K562 (cell line): ENCODE results near the gene CCL24. TPM values are rescaled to one million over a fixed set of nuclear protein-coding genes. Genes with fewer than 3 reads are reported as not detected.

Experiments used
- ATAC-seq: fragments of 200-7000 bp; cut with Tn5 transposase; 3 replicates; pipeline ENCODE4 v1.9.1; 2020; ENCODE audit warnings: moderate library complexity
- BruUV-seq: library from RNA; stranded (reverse); fragments of 400-500 nt; replicated peaks from 2 replicates; lab custom pipeline; 2021; lab: Mats Ljungman, UMichigan
- CTCF ChIA-PET: fragments of 300-600 bp; formaldehyde crosslinking; extraction: SDS; loops from one replicate; lab custom pipeline; 2021; ENCODE audit warnings: low intra/inter-chr PET ratio; lab: Yijun Ruan, JAX
- POLR2A ChIA-PET: fragments of 300-600, 350-650 bp; sonication (Branson Sonifier 250); formaldehyde crosslinking; extraction: SDS; loops from one replicate; lab custom pipeline; 2021; ENCODE audit warnings: antibody characterized with exemption, inconsistent platforms; lab: Yijun Ruan, JAX
- DNase-seq, 4 experiments: peaks; one replicate each; pipeline versions ENCODE4 v3.0.0 to v3.0.0-alpha.2; 2011 to 2018; ENCODE audit warnings: low spot score in 3 of 4, mixed read lengths in 3 of 4; ENCODE audit errors: extremely low read depth in 1 of 4
- FAIRE-seq: peaks from 2 replicates; lab custom pipeline; 2011; peaks lifted over from hg19 to GRCh38; lab: Jason Lieb, UNC
- H2AFZ ChIP-seq: 2 replicates; pipeline ENCODE4 v1.6.0; 2011; ENCODE audit warnings: low read depth, low read length, control low read depth, inconsistent platforms
- H3K27ac ChIP-seq: fragments of 200-600 bp; 3 replicates; pipeline ENCODE4 v1.8.0; 2011; ENCODE audit warnings: low read depth, mild to moderate bottlenecking, control low read depth, inconsistent platforms, low read length, moderate library complexity, mixed read lengths; ENCODE audit errors: extremely low read depth
- H3K27me3 ChIP-seq, 2 experiments: fragments of 300-600 bp in 1 of 2; 2 replicates in 1 of 2; 3 replicates in 1 of 2; pipeline versions ENCODE4 v1.6.0 to v1.8.0; 2011; ENCODE audit warnings: inconsistent platforms in 2 of 2, low read length in 2 of 2, mild to moderate bottlenecking in 1 of 2, mixed read lengths in 1 of 2, moderate library complexity in 1 of 2; ENCODE audit not compliant: control insufficient read depth in 2 of 2, insufficient read depth in 2 of 2
- H3K36me3 ChIP-seq: fragments of 300-600 bp; 3 replicates; pipeline ENCODE4 v1.8.0; 2011; ENCODE audit warnings: mild to moderate bottlenecking, low read length, inconsistent platforms; ENCODE audit not compliant: control insufficient read depth, insufficient read depth
- H3K4me1 ChIP-seq, 2 experiments: fragments of 200-600 bp in 1 of 2; replicated peaks in 1 of 2; 2 replicates in 1 of 2; 3 replicates in 1 of 2; pipeline versions ENCODE4 v1.5.1 to v1.8.0; 2011; ENCODE audit warnings: inconsistent platforms in 2 of 2, low read length in 2 of 2, mild to moderate bottlenecking in 1 of 2, mixed read lengths in 1 of 2, moderate library complexity in 1 of 2; ENCODE audit not compliant: control insufficient read depth in 2 of 2, insufficient read depth in 2 of 2
- H3K4me2 ChIP-seq: 2 replicates; pipeline ENCODE4 v1.6.1; 2011; ENCODE audit warnings: low read length, control low read depth, inconsistent platforms, mixed read lengths; ENCODE audit not compliant: insufficient read depth
- H3K4me3 ChIP-seq: fragments of 200-600 bp; sonication (generic), shearing (Covaris generic); 2 replicates; pipeline ENCODE4 v1.5.1; 2016; ENCODE audit warnings: control low read depth, inconsistent platforms
- H3K79me2 ChIP-seq: fragments of 200-600 bp; 3 replicates; pipeline ENCODE4 v1.8.0; 2011; ENCODE audit warnings: low read length, inconsistent platforms; ENCODE audit not compliant: control insufficient read depth, insufficient read depth
- H3K9ac ChIP-seq, 2 experiments: 2 replicates each; pipeline versions ENCODE4 v1.6.0 to v1.6.1; 2011; ENCODE audit warnings: low read depth in 2 of 2, low read length in 2 of 2, control low read depth in 1 of 2, inconsistent platforms in 1 of 2, mild to moderate bottlenecking in 1 of 2, mixed read lengths in 1 of 2; ENCODE audit not compliant: insufficient read depth in 1 of 2
- H3K9me1 ChIP-seq: one replicate; pipeline ENCODE4 v1.6.0; 2011; ENCODE audit warnings: inconsistent platforms, mild to moderate bottlenecking, low read length, moderate library complexity; ENCODE audit not compliant: control insufficient read depth, insufficient read depth
- H3K9me3 ChIP-seq: replicated peaks from 2 replicates; pipeline ENCODE4 v1.5.1; 2011; ENCODE audit warnings: low read depth, low read length, inconsistent platforms; ENCODE audit not compliant: control insufficient read depth, insufficient read depth
- H4K20me1 ChIP-seq: replicated peaks from 2 replicates; pipeline ENCODE4 v1.6.1; 2011; ENCODE audit warnings: low read length, inconsistent platforms, mixed read lengths; ENCODE audit not compliant: control insufficient read depth, insufficient read depth
- CSDE1 ChIP-seq, 2 experiments: fragments of 450-650 bp; IDR thresholded peaks; 2 replicates each; pipeline ENCODE4 v1.6.1; 2016; ENCODE audit warnings: mild to moderate bottlenecking in 1 of 2
- GATAD2B ChIP-seq: fragments of 450-650 bp; IDR thresholded peaks from 2 replicates; pipeline ENCODE4 v1.6.1; 2017; ENCODE audit warnings: mild to moderate bottlenecking, borderline replicate concordance
- HIVEP1 ChIP-seq: fragments of 250-450 bp; sonication (Bioruptor Pico); IDR thresholded peaks from 2 replicates; pipeline ENCODE4 v1.4.0; 2020; ENCODE audit warnings: mild to moderate bottlenecking
- KLF6 ChIP-seq: fragments of 250-450 bp; sonication (Bioruptor Pico); IDR thresholded peaks from 2 replicates; pipeline ENCODE4 v1.4.0; 2020; ENCODE audit warnings: mild to moderate bottlenecking, moderate library complexity, borderline replicate concordance
- SETDB1 ChIP-seq: IDR thresholded peaks from one replicate; pipeline ENCODE4 v1.6.1; 2012; ENCODE audit warnings: low read length, control low read depth, inconsistent platforms
- SRF ChIP-seq, 2 experiments: fragments of 250-450, 450-650 bp in 1 of 2; sonication (Bioruptor Pico) in 1 of 2; sonication (generic) in 1 of 2; formaldehyde crosslinking; IDR thresholded peaks; 2 replicates each; pipeline versions ENCODE4 v1.5.0 to v1.5.1; 2020 to 2022; ENCODE audit warnings: mild to moderate bottlenecking in 1 of 2, missing genetic modification reagents in 1 of 2
- TCF3 ChIP-seq: sonication (generic); formaldehyde crosslinking; IDR thresholded peaks from 2 replicates; pipeline ENCODE4 v1.4.0; 2020; ENCODE audit warnings: mild to moderate bottlenecking, missing genetic modification reagents
- TOE1 ChIP-seq, 2 experiments: fragments of 450-650 bp in 1 of 2; sonication (generic) in 1 of 2; formaldehyde crosslinking in 1 of 2; IDR thresholded peaks; 2 replicates each; pipeline versions ENCODE4 v1.7.1 to v1.8.0; 2016 to 2022; ENCODE audit warnings: borderline replicate concordance in 2 of 2, mild to moderate bottlenecking in 2 of 2, antibody characterized with exemption in 1 of 2, inconsistent platforms in 1 of 2, low read depth in 1 of 2, missing genetic modification reagents in 1 of 2, moderate library complexity in 1 of 2
- XRCC4 ChIP-seq: IDR thresholded peaks from one replicate; pipeline ENCODE4 v1.6.1; 2011; ENCODE audit not compliant: insufficient read depth, insufficient read length; ENCODE audit errors: extremely low read depth
- ZNF263 ChIP-seq: sonication (generic); formaldehyde crosslinking; IDR thresholded peaks from 2 replicates; pipeline ENCODE4 v1.8.0; 2022; ENCODE audit warnings: mild to moderate bottlenecking, missing genetic modification reagents, borderline replicate concordance
- WGBS: fragments of 100-300 bp; shearing (Covaris generic); methylation state at CpG from one replicate; pipeline ENCODE4 v1.1.6; 2016; ENCODE audit warnings: low coverage, mixed read lengths; ENCODE audit not compliant: insufficient coverage; ENCODE audit errors: missing lambda C conversion rate; 5-methylcytosine and 5-hydroxymethylcytosine counted together
- in situ Hi-C: fragments of 300-500 bp; cut with MboI; formaldehyde crosslinking; loops from 4 replicates; pipeline ENCODE4 v1.15.0; 2018; ENCODE audit warnings: inconsistent platforms, mixed read lengths
- intact Hi-C: fragments of 100-400 bp; cut with micrococcal nuclease; formaldehyde crosslinking; loops from 2 replicates; pipeline ENCODE4 v1.14.2; 2022
- polyA plus RNA-seq, 8 experiments: library from polyadenylated mRNA; depleted of rRNA in 4 of 8; stranded (reverse) in 5 of 8; unstranded in 3 of 8; fragments of >200 nt; fragmentation: Nextera tagmentation in 2 of 8; fragmentation: Illumina TruSeq in 1 of 8; extraction: Ambion mirVana in 2 of 8; extraction: Trizol in 1 of 8; gene quantifications; 2 replicates each; pipeline versions ENCODE4 v1.2.1 to v1.2.3, GENCODE V29; 2011 to 2014; ENCODE audit warnings: inconsistent platforms in 1 of 8, missing spikeins in 1 of 8
- total RNA-seq, 7 experiments: library from RNA; depleted of rRNA in 6 of 7; stranded (reverse); fragments of >200 nt in 6 of 7; fragmentation: Illumina TruSeq in 2 of 7; extraction: Trizol in 2 of 7; gene quantifications; 2 replicates each; pipeline versions ENCODE4 v1.2.1 to v1.2.3, GENCODE V29; 2011 to 2021; ENCODE audit warnings: low replicate concordance in 1 of 7
- TF ChIP-seq, protein P1 (sequence below), 3 experiments: fragments of 200-800 bp in 1 of 3; sonication (Bioruptor generic) in 1 of 3; sonication (generic) in 1 of 3; formaldehyde crosslinking in 1 of 3; IDR thresholded peaks; 2 replicates each; pipeline versions ENCODE4 v1.6.1 to v1.8.0; 2016 to 2022; ENCODE audit warnings: mild to moderate bottlenecking in 2 of 3, missing compliant biosample characterization in 2 of 3, missing genetic modification characterization in 2 of 3, missing genetic modification reagents in 1 of 3

Gene CCL24
- total and polyA plus RNA-seq, 9 of the 15 experiments (the other 6 are each of a cell fraction or from before 2014, with no cell fraction given), result 0.45 to 3.6 (median 0.95) TPM; not detected in 1

- Histone ChIP-seq H3K4me1 (no peaks in the 10 kb centered on the region), H3K36me3 (no peaks in the 10 kb centered on the region), H3K9ac (no peak overlapping the region), H3K9me3 (no peaks in the 10 kb centered on the region), H3K4me3 (no peak overlapping the region), H3K27ac (no peak overlapping the region), H3K27me3 (no peaks in the 10 kb centered on the region), H4K20me1 (no peaks in the 10 kb centered on the region), H2AFZ (no peak overlapping the region), H3K79me2 (no peaks in the 10 kb centered on the region), H3K9me1 (no peaks in the 10 kb centered on the region), H3K4me2 (no peak overlapping the region)
- ChIA-PET CTCF (interaction anchor here (0.6 kb wide), 1 partner anchor 10 kb away, joined by 4 read pairs; no protein-coding TSS in a partner anchor), POLR2A (interaction anchor here (0.6 kb wide), 2 partner anchors 11 to 202 kb away, joined by 3 read pairs; no protein-coding TSS in a partner anchor)
- TF ChIP-seq HIVEP1 (CRISPR knock-in tag), result no peak
- no peak for TF ChIP-seq SETDB1
- no peak for TF ChIP-seq ZNF263 (CRISPR knock-in tag)
- TF ChIP-seq TOE1 (IDR thresholded peaks at IDR 0.05; ENCODE audit: borderline replicate concordance), result no peak
- TF ChIP-seq TOE1 (CRISPR knock-in tag; IDR thresholded peaks at IDR 0.05; ENCODE audit: borderline replicate concordance, low read depth), result no peak
- TF ChIP-seq GATAD2B, result no peak
- TF ChIP-seq KLF6 (CRISPR knock-in tag), result no peak
- TF ChIP-seq SRF (CRISPR knock-in tag; IDR thresholded peaks at IDR 0.05), result no peak
- no peak for TF ChIP-seq CSDE1 (IDR thresholded peaks at IDR 0.05)
- TF ChIP-seq, protein P1, sequence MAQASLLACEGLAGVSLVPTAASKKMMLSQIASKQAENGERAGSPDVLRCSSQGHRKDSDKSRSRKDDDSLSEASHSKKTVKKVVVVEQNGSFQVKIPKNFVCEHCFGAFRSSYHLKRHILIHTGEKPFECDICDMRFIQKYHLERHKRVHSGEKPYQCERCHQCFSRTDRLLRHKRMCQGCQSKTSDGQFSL (CRISPR knock-in tag; IDR thresholded peaks at IDR 0.05), result no peak
- TF ChIP-seq, protein P1 (tag; IDR thresholded peaks at IDR 0.05), result no peak
- TF ChIP-seq TCF3 (CRISPR knock-in tag), result no peak
- no peak for TF ChIP-seq XRCC4
- ATAC-seq (no peak), FAIRE-seq (no peak), DNase-seq (no peak)
- intact Hi-C loops (no loop called here), in situ Hi-C loops (no loop called here)
- 42% methylated on average over 6 of the region's 6 CpGs for WGBS
- BruUV-seq, result no TSS peak
Measured at GRCh38 chr7:75856536-75856935, 42.9 kb upstream of the CCL24 start.
